Measurements from ENCODE around the gene SHB.
A peak's percentile ranks its signal among the peaks of the same experiment; 100 is the strongest.

SHB gene

DNA sequence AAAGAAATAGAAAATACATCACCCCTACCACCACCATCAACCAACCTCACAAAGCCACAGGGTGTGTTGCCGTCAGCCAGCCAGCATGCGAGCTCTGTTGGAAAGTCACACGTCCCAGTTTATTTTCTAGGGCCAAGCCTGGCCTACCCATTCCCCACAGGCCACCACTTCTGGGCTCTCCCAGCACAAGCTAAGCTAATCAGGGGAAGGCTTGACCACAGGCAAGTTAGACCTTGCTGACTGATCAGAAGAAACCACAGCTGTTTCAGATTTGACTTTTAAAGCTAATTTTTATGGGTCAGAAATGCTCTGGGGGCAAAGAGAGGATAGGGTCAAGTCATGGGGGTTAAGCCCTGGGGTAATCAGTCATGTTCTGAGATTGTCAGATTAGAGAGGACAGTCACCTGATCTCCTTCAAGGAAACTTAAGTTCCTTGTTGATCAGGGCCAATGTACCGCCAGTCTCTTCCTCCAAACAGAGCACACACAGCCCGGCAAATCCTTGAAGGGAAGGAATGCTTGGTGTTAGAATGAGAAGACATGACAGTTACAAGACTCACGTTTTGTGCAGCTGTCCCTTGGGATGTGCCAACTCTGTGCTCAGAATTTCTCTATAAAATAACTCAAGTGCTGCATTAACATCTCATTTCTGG is 7.6 kb downstream of the SHB start:
- Histone ChIP-seq H3K4me1 (ENCODE audit: insufficient read depth, poor library complexity, severe bottlenecking) (peaks cover 77% of the 10 kb centered on the region), H3K4me3 (ENCODE audit: severe bottlenecking) (no peak overlapping the region), H3K27me3 (ENCODE audit: insufficient read depth, poor library complexity, severe bottlenecking) (no peaks in the 10 kb centered on the region), H3K27ac (ENCODE audit: poor library complexity, severe bottlenecking) (no peak overlapping the region), H3K36me3 (ENCODE audit: low read depth) (peaks cover 49% of the 10 kb centered on the region), H3K9me3 (ENCODE audit: severe bottlenecking) (no peaks in the 10 kb centered on the region)
- ATAC-seq (ENCODE audit: low read depth) (no peak), DNase-seq (ENCODE audit: low spot score) (no peak)
- TF ChIP-seq, protein P1, sequence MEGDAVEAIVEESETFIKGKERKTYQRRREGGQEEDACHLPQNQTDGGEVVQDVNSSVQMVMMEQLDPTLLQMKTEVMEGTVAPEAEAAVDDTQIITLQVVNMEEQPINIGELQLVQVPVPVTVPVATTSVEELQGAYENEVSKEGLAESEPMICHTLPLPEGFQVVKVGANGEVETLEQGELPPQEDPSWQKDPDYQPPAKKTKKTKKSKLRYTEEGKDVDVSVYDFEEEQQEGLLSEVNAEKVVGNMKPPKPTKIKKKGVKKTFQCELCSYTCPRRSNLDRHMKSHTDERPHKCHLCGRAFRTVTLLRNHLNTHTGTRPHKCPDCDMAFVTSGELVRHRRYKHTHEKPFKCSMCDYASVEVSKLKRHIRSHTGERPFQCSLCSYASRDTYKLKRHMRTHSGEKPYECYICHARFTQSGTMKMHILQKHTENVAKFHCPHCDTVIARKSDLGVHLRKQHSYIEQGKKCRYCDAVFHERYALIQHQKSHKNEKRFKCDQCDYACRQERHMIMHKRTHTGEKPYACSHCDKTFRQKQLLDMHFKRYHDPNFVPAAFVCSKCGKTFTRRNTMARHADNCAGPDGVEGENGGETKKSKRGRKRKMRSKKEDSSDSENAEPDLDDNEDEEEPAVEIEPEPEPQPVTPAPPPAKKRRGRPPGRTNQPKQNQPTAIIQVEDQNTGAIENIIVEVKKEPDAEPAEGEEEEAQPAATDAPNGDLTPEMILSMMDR (IDR thresholded peaks at IDR 0.05; ENCODE audit: poor library complexity, severe bottlenecking) = no peak

DNA sequence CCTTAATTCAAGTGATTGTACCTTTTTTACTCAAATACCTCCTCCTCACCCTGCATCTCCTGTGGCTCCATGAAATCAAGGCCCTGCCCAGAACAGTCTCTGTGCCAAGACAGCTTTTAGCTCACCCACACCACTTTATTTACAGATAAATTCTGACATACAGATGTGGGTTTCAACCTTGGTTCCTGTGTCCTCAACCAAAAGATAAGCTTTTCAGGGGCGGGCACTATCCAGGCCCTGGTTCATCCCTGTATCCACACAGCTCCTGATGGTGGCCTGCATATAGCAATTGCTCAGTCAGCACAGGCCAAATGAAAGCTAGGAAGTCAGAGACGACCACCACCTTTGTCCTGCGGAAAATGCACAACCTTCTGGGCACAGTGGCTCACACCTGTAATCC is 8.3 kb downstream of the SHB start:
- ATAC-seq (ENCODE audit: low read depth) = no peak
- Histone ChIP-seq H3K9me3 (ENCODE audit: severe bottlenecking) (no peaks in the 10 kb centered on the region), H3K27ac (ENCODE audit: poor library complexity, severe bottlenecking) (peak overlapping the region; percentile 21), H3K27me3 (ENCODE audit: insufficient read depth, poor library complexity, severe bottlenecking) (no peaks in the 10 kb centered on the region), H3K36me3 (ENCODE audit: low read depth) (peaks cover 45% of the 10 kb centered on the region), H3K4me3 (ENCODE audit: severe bottlenecking) (no peak overlapping the region), H3K4me1 (ENCODE audit: insufficient read depth, poor library complexity, severe bottlenecking) (peaks cover 72% of the 10 kb centered on the region)
- no peak for DNase-seq (ENCODE audit: low spot score)
- TF ChIP-seq, protein P1 (IDR thresholded peaks at IDR 0.05; ENCODE audit: poor library complexity, severe bottlenecking) = no peak

DNA sequence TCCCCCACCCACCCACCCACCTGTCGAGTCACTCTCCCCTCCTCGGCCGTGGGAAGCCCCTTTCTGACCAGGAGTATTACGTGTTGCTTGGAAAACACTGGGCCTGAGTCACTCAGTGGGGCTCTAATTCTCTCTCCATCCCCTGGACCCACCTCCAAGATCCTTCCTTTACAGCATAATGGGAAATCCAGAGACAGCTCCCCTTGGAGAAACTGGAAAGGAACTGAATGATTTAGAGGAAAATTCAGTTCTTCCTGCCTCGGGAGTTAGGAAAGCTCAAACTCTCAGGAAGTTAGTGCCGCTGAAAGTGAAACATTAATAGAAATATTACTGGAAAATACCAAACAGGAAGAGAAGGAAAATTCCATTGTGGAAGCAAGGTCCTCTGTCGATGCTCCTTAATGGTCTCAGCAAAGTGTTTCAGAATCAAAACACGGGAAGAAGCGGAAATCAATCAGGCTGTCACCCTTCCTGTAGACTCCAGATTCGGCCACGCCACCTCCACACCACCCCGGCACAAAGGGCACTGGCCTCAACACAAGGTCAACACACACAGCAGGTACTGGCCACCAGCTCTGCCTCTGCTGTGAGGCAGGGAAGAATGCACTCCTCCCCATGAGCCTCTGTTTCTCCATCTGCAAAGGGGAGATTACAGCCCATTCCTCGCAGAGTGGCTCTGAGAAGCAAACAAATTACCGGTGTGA is 9.6 kb downstream of the SHB start:
- peaks cover 63% of the 10 kb centered on the region for H3K4me1 ChIP-seq (ENCODE audit: insufficient read depth, poor library complexity, severe bottlenecking)
- DNase-seq (ENCODE audit: low spot score) (no peak), ATAC-seq (ENCODE audit: low read depth) (no peak)
- no peaks in the 10 kb centered on the region for H3K27me3 ChIP-seq (ENCODE audit: insufficient read depth, poor library complexity, severe bottlenecking)
- no peaks in the 10 kb centered on the region for H3K9me3 ChIP-seq (ENCODE audit: severe bottlenecking)
- TF ChIP-seq, protein P1 (IDR thresholded peaks at IDR 0.05; ENCODE audit: poor library complexity, severe bottlenecking) = no peak
- peaks cover 44% of the 10 kb centered on the region for H3K36me3 ChIP-seq (ENCODE audit: low read depth)
- H3K27ac ChIP-seq (ENCODE audit: poor library complexity, severe bottlenecking) = no peak overlapping the region
- H3K4me3 ChIP-seq (ENCODE audit: severe bottlenecking) = no peak overlapping the region

DNA sequence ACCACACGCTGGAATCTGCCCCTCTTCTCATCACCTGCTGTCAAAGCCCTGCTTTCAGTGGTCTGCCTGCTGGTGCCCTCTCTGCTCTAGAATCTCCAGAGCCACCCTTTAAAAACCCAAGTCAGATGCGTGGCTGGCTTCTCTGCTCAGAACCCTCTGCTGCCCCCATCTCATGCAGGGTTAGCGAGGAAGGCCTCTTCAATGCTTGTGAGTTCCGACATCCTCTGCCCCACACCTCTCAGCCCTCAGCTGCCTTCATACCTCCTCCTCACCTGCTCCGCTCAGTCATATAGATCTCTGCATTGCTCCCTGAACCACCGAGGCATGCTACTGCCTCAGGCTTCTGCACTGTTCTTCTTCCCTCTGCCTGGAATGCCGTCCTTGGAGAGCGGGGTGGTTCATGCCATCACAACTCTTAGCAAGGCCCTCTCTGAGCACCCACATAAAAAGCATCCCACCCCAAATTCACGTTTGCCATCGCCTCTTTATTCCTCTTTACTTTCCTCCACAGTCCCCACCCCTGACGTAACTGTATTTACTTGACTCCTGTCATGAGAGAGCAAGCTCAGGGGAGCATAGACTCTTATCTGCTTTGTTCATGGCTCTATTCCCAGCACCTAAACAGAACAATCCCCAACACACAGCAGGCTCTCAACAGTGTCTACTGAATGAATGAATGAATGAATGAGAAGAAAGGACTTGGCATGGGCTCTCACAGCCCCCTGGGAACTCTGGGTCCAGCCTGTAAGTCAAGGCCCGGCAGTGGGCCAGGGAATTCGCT is 10.4 kb downstream of the SHB start:
- Histone ChIP-seq H3K9me3 (ENCODE audit: severe bottlenecking) (no peaks in the 10 kb centered on the region), H3K36me3 (ENCODE audit: low read depth) (peaks cover 44% of the 10 kb centered on the region)
- no peak for DNase-seq (ENCODE audit: low spot score)

More for the DNA sequence above, 10.4 kb downstream of the SHB start:
- Histone ChIP-seq H3K4me1 (ENCODE audit: insufficient read depth, poor library complexity, severe bottlenecking) (peaks cover 58% of the 10 kb centered on the region), H3K4me3 (ENCODE audit: severe bottlenecking) (no peak overlapping the region), H3K27ac (ENCODE audit: poor library complexity, severe bottlenecking) (peak overlapping the region; percentile 43), H3K27me3 (ENCODE audit: insufficient read depth, poor library complexity, severe bottlenecking) (no peaks in the 10 kb centered on the region)
- TF ChIP-seq, protein P1 (IDR thresholded peaks at IDR 0.05; ENCODE audit: poor library complexity, severe bottlenecking) = no peak
- ATAC-seq (ENCODE audit: low read depth) = no peak

Measured in RWPE2 (cell line).